NOMO-1 treated with DMSO at 0.1 percent for 48 hours (cell line): ENCODE results near the gene CXXC5.

Source experiments
- DNase-seq: peaks from one replicate; lab custom pipeline; 2025; ENCODE audit not compliant: unreplicated experiment; lab: John Stamatoyannopoulos, UW

CXXC5 gene

DNA sequence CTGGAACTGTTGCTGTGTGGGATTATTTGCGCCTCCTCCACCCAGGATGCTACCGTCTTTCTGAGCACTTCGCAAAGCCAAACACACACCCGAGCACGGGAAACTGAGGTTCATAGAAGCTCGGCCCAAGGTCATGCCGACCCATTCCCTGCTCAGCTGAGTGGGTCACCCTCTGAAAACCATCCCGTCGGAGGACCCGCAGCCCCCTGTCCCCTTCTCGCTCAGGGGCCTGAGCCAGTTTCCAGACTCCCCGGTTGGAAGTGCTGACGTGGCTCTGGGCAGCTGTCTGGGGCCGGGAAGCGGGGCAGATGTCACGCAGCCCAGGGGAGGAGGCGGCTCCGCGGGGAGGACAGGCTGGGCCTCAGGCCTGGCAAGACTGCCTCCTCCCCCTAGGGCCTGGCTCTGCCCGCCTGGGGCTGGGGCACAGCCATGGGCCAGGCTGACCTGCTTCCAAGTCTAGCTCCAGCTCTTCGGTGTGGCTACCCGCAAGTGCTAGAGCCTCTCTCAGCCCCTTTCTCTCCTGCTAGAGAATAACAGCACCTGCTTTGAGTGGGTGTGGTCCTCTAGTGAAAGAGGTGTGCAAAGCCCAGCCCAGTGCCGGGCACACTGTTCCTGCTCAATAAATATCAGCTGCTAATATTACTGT, 9.9 kb upstream of the CXXC5 start:
- no peak for DNase-seq

GRCh38 chr5:139638736-139639618, 9.2 kb upstream of the CXXC5 start:
- DNase-seq = no peak

GRCh38 chr5:139639619-139640380, 8.3 kb upstream of the CXXC5 start:
- DNase-seq = no peak

DNA sequence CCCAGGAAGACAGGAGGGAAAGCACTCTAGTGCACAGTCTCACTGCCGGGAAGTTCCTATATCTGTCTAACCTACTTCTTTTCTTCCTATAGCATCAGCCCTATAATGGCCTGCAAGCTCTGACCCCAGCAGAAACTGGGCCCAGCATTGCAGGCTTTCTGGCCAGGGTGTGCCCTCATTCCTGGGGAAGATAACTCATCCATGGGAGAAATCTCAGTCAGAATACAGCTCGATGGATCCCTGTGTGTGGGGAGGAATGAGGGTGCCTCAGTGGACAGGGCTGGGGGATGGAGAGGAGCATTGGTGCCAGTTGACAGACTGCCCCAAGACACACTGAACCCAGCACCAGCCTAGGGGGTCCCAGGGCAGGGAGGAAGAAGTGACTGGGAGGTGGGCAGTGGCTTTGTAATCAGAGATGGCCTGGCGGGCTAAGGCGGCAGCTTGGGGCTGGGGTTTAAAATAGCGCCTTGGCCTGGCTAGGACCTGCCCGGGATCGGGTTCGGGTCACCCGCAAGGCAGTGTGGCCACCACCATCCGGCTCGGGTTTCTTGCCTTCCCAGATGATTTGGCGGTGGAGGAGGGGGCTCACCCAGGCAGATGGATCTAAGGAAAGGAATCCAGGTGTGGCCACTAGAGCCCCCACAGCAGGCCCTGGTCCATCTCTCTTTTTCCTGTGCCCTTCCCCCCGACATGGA, 7.6 kb upstream of the CXXC5 start:
- DNase-seq = no peak

- DNase-seq = no peak
These were observed 6.8 kb upstream of the CXXC5 start for GRCh38 chr5:139641116-139642080.

DNA sequence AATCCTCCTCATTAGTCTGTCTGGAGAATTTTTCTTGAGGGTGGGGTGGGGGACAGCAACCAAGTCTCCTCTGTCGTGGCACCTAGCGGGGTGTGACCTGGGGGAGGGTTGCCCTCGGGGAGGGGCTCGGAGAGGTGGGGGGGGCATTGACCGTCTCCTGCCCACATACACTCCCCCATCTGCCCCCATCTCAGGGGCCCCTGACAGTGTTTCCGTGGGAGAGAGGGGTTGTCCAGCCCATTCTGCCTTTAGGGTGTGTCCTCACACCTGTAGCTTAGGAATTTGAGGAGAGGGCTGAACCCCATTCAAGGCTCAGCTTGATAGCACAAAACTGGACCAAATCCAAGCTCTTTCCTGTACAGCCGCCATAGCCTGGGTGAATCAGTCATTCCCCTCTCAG, 5.9 kb upstream of the CXXC5 start:
- no peak for DNase-seq

DNA sequence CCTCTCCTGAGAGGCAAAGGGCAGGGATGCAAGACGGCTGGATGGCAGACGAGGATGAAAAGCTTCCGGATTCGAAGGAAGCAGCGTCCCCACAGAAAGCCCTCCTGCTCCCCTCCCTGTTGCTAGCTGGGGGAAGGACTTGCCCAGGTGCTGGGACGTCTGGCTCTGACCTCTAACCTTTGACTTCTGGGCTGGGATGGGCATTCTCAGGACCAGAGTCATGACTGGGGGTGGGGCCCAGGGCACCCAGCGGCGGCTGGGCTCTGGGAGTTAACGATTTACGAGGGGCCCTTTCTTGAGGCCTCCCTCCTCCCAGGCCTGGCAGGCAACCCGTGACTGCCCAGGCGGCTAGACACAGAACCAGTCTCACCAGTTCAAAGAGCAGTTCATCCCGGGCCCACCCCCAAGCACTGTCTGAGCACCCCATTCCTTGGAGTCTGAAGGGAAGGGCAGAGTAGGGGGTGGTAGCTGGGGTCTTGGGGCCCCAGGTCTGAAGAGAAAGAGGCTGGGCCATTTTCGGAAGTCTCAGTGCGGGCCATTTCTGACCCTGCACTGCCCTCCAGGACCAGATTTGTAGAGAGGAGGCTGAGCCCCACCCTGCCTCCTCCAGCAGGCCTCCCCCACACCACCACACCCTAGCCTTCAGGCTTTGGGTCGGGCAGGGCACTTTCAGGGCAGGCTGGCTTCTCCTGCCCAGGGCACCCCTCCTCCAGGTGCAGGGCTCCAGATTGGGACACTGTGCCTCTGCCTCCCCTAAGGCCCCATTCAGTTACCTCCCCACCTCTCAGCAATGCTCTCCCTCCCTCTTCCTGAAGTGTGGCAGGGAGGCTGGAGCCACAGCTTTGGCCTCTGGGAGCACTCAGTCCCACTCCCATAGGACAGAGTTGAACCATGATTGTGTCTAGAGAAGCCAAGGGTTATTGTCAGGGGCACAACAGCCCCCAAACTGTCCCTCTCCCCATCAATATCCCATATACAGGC, 5.0 kb upstream of the CXXC5 start:
- no peak for DNase-seq

DNA sequence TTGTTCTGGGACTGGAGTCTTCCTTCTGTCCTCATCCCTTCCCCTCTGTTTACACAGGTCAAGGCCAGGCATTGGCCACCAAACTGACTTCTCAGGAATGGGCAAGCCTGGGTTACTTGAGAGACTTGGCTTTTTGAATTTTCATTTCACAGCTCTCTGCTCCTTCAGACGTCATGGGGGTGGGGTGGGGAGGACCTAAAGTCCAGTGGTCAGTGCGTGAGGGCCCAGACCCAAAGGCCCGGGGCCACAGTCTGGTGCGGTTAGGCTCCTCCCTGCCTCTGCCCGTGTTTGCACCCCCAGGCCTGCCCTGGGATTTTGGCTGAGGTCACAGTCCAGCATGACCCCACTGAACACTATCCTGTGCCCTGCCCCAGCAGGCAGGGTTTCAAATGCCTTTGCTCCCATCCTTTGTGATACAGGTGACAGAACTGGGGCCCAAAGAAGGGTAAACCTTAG, 4.1 kb upstream of the CXXC5 start:
- DNase-seq = no peak

DNA sequence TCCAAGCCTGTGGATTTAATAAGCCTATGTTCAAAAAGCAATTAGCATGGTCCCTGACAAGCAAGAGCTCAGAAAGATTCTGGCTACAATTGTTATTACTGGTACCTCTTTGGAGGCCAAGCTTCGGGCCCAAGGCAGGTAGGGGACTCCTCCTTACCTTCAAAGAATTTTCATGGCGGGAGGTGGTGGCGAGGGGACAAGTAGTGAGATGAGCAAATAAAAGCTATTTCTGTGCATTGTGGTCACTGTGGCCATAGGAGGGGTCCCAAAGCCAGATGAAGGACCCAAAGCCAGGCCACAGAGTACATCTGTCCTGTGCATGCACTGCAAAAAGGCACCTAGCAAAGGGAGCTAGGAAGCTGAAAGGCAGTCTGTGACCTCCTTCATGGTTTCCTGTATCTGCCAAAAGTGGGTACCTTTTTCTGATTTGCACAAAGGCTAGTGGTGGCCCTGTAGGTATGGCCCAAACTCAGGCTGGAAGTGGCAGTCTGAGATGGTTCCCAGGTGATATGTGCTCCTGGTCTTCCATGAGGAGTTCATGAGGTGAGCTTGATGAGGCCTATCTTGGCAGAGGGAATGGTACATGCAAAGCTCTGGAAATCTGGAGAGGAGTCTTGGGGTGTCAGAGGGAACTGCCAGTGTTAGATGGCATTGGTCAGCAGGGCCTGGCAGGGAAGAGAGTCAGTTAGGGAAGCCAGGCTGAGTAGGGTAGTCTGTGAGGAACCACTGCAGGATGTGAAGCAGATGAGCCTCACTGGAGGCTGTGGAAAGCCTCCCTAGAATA, 3.3 kb upstream of the CXXC5 start:
- no peak for DNase-seq

GRCh38 chr5:139645430-139645871, 2.7 kb upstream of the CXXC5 start:
- no peak for DNase-seq

DNA sequence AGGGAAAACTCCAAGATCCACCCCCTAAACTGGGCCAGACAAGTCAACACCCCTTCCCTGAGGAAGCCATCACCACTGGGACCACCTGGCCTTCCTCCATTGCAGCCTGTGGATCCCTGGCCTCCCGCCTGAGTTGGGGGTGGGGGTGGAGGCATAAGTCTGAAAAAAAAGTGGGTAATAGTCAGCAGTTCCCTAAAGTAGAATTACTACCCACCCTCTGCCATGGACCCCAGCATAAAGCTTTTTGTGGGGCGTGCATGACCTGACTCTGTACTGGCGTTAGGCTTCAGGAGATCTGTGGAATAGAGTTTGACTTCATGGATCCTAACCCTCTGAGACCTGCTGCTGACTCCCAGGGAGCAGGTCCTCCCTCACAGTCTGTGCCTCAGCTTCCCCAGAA, 2.0 kb upstream of the CXXC5 start:
- DNase-seq = no peak

GRCh38 chr5:139646912-139647505, 1.1 kb upstream of the CXXC5 start:
- peak; percentile 84 for DNase-seq

GRCh38 chr5:139647506-139648204, 494 bp upstream of the CXXC5 start:
- DNase-seq = no peak

DNA sequence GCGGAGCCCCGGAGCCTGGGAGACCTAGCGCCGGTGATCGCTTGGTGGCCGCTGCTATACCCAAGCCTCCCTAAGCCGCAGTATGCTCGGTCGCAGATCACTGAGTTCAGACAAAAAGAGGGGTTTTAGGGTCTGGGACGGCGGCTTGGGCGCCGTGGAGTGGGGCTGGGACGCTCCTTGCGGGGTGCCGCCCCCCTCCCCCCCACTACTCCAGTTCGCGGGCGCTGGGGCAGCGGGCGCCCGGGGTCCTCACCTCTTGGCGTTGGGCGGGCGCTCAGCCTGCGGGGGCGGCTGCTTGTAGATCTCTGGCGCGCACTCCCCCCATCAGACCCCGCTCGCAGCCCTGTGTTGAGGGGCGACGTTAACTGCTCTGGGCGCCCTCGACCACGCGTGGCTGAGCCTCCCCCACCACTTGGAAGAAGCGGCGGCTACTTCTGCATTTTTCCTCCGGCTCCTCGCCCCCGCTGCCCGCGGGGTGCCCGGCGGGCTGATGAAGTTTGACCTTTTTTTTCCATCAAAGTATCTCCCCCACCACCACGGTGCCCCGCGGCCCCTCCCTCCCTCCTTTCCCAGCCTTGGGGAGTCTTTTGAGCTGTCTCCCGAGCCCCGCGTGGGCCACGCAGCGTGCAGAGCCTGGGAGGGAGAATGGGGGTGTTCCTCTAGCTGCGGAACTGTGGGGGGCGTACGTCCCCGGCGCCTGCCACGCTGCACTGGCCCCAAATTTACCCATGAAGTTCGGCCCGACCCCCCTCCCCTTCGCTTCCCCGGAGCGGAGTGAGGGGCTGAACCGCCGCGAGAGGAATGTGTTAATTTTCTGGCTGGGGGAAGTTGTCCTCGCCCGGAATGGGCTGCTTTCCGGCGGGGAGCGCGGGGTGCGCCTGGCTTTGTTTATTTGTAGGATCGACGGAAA, 1.2 kb downstream of the CXXC5 start:
- DNase-seq = peak; percentile 41

DNA sequence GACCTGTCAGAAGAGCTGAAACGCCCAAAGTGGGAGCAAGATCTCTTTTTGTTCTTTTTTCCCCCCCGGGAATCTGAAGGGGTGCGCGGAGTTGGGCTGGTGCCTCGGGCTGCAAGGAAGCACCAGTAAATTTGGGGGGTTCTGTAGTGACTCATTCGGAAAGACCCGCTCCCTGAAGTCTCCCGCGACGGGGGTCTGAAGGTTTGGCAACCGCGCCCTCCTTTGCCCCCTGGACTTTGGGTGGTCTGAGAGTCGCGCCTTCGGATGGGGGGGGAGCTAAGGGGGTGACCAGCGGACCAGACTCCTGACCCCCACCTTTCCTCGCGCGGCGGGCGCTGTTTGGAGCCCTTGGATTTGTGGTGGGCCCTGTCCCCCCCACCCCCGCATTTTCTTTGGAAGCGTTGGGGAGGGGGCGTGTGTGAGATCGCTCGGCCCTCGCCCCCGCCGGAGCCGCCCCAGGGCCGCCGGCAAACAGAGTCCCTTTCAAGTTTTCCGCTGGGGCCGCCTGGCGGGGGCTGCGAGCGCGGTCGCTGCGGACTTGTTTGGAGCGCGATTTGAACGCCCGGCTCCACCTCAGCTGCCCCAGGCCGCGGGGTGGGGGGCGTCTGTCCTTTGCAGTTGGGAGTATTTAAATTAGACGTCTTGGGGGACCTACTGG, 2.0 kb downstream of the CXXC5 start:
- no peak for DNase-seq
